Activated T-helper 1 cell treated with Interleukin-2 at 50 U/mL for 16 hours (primary cell): ENCODE measurements around the gene SPRR5.

Experiments used
- DNase-seq: peaks from one replicate; pipeline ENCODE4 v3.0.0-alpha.2; 2020; ENCODE audit warnings: low read depth

Gene SPRR5

GRCh38 chr1:152946248-152946647, 758 bp upstream of the SPRR5 start:
- DNase-seq: no peak

- DNase-seq: no peak
Measured at GRCh38 chr1:152951711-152952110, 4.7 kb downstream of the SPRR5 start.

- no peak for DNase-seq
Measured at GRCh38 chr1:152953761-152954160, 6.8 kb downstream of the SPRR5 start.

- DNase-seq: no peak
Measured at GRCh38 chr1:152954436-152954835, 7.4 kb downstream of the SPRR5 start.

- no peak for DNase-seq
Measured at GRCh38 chr1:152957561-152957960, 10.6 kb downstream of the SPRR5 start.

- no peak for DNase-seq
Measured at GRCh38 chr1:152959273-152959672, 12.3 kb downstream of the SPRR5 start.

GRCh38 chr1:152959801-152960451, 12.9 kb downstream of the SPRR5 start:
- DNase-seq: no peak

GRCh38 chr1:152960452-152961044, 13.5 kb downstream of the SPRR5 start:
- no peak for DNase-seq

- DNase-seq: no peak
Measured at GRCh38 chr1:152961226-152961891, 14.4 kb downstream of the SPRR5 start.

GRCh38 chr1:152962876-152963415, 15.9 kb downstream of the SPRR5 start:
- no peak for DNase-seq

- no peak for DNase-seq
Measured at GRCh38 chr1:152964536-152964935, 17.5 kb downstream of the SPRR5 start.

- no peak for DNase-seq
Measured at GRCh38 chr1:152965853-152966252, 18.8 kb downstream of the SPRR5 start.

- no peak for DNase-seq
Measured at GRCh38 chr1:152967201-152967600, 20.2 kb downstream of the SPRR5 start.

GRCh38 chr1:152968248-152968647, 21.2 kb downstream of the SPRR5 start:
- no peak for DNase-seq

- DNase-seq: no peak
Measured at GRCh38 chr1:152969036-152969435, 22.0 kb downstream of the SPRR5 start.

- DNase-seq: no peak
Measured at GRCh38 chr1:152970495-152970894, 23.5 kb downstream of the SPRR5 start, which contains the start of gene SPRR4. SPRR4 (plus strand) TSS chr1:152970648; CDS start chr1:152971891, 1,243 bp downstream.

- no peak for DNase-seq
Measured at GRCh38 chr1:152972196-152972886, 25.3 kb downstream of the SPRR5 start.

- no peak for DNase-seq
Measured at GRCh38 chr1:152976688-152977087, 29.7 kb downstream of the SPRR5 start.

- no peak for DNase-seq
Measured at GRCh38 chr1:152977614-152978013, 30.6 kb downstream of the SPRR5 start.

- DNase-seq: no peak
Measured at GRCh38 chr1:152980676-152981075, 33.7 kb downstream of the SPRR5 start.

- no peak for DNase-seq
Measured at GRCh38 chr1:152981146-152981871, 34.3 kb downstream of the SPRR5 start.

- no peak for DNase-seq
Measured at GRCh38 chr1:152982076-152982475, 35.1 kb downstream of the SPRR5 start.
